Hematopoietic multipotent progenitor cell treated with erythropoietin and hydrocortisone succinate and interleukin-3 and kit ligand, for 17 days (in vitro differentiated cells): Measurements from ENCODE around the gene AUTS2.

Source experiments
- DNase-seq: peaks from one replicate; pipeline ENCODE4 v3.0.0-alpha.2; 2015; ENCODE audit warnings: low spot score

Gene AUTS2

GRCh38 chr7:69857014-69857413 lies 258.7 kb downstream of the AUTS2 start:
- DNase-seq: no peak

- no peak for DNase-seq
Observed at GRCh38 chr7:69858471-69858870, 260.2 kb downstream of the AUTS2 start.

- DNase-seq: no peak
Observed at GRCh38 chr7:69859342-69859741, 261.1 kb downstream of the AUTS2 start.

GRCh38 chr7:69860486-69860885 lies 262.2 kb downstream of the AUTS2 start:
- no peak for DNase-seq

- no peak for DNase-seq
Observed at GRCh38 chr7:69860941-69861622, 262.8 kb downstream of the AUTS2 start.

- no peak for DNase-seq
Observed at GRCh38 chr7:69862413-69863064, 264.3 kb downstream of the AUTS2 start.

- no peak for DNase-seq
Observed at GRCh38 chr7:69864274-69864673, 266.0 kb downstream of the AUTS2 start.

GRCh38 chr7:69864822-69865221 lies 266.5 kb downstream of the AUTS2 start:
- DNase-seq: no peak

- no peak for DNase-seq
Observed at GRCh38 chr7:69868921-69869320, 270.6 kb downstream of the AUTS2 start.

- DNase-seq: peak; percentile 27
Observed at GRCh38 chr7:69871213-69871885, 273.1 kb downstream of the AUTS2 start.

- peak; percentile 60 for DNase-seq
Observed at GRCh38 chr7:69871886-69872569, 273.8 kb downstream of the AUTS2 start.

- DNase-seq: no peak
Observed at GRCh38 chr7:69873512-69873911, 275.2 kb downstream of the AUTS2 start.

- no peak for DNase-seq
Observed at GRCh38 chr7:69878015-69878414, 279.7 kb downstream of the AUTS2 start.

- DNase-seq: no peak
Observed at GRCh38 chr7:69878591-69878990, 280.3 kb downstream of the AUTS2 start.

GRCh38 chr7:69879989-69880388 lies 281.7 kb downstream of the AUTS2 start:
- DNase-seq: no peak

GRCh38 chr7:69880840-69881239 lies 282.6 kb downstream of the AUTS2 start:
- DNase-seq: no peak

GRCh38 chr7:69882269-69882668 lies 284.0 kb downstream of the AUTS2 start:
- no peak for DNase-seq

- DNase-seq: no peak
Observed at GRCh38 chr7:69883399-69883891, 285.2 kb downstream of the AUTS2 start.

- no peak for DNase-seq
Observed at GRCh38 chr7:69885431-69885830, 287.2 kb downstream of the AUTS2 start.

- DNase-seq: no peak
Observed at GRCh38 chr7:69889338-69889975, 291.2 kb downstream of the AUTS2 start.

- no peak for DNase-seq
Observed at GRCh38 chr7:69889976-69890351, 291.7 kb downstream of the AUTS2 start.

GRCh38 chr7:69892790-69893189 lies 294.5 kb downstream of the AUTS2 start:
- no peak for DNase-seq
